SU-DHL-6 (cell line): Measurements from ENCODE around the gene CALCOCO2.

Experiments used
- CTCF ChIP-seq: fragments of 200-600 bp; sonication (generic); IDR thresholded peaks from one replicate; pipeline ENCODE4 v1.5.1; 2017; ENCODE audit warnings: antibody characterized with exemption, mild to moderate bottlenecking, low read length, moderate library complexity; ENCODE audit not compliant: insufficient read depth, poor library complexity, severe bottlenecking
- EZH2phosphoT487 ChIP-seq: fragments of 200-600 bp; sonication (generic), shearing (Covaris generic); conservative IDR thresholded peaks from 2 replicates; pipeline ENCODE4 v1.6.1; 2018; ENCODE audit warnings: mild to moderate bottlenecking, antibody characterized with exemption, low read length, moderate library complexity, mixed read lengths

DNA sequence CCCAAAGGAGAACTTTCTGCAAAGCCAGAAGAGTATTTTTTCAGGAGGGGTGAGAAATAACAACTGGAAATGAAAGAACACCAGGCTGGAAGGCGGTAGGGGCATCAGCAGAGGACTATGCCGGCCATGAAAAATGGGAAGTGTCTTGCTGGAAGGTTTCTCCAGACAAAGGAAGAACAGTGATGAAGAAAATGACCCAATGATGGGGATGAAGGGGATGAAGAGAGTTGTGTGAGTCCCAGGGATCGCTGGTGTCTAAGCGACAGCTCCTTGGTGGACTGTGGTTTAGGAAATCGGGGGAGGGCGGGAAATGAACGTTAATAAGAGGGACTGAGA, 14.4 kb upstream of the CALCOCO2 start:
- TF ChIP-seq CTCF: no peak
- TF ChIP-seq EZH2phosphoT487: no peak
